Activated CD4-positive, alpha-beta T cell treated with anti-CD3 and anti-CD28 coated beads, Interleukin-2, amount 50 U/mL, for 4 hours (primary cell): ENCODE data around the gene TMEM131.

ENCODE experiments used
- DNase-seq, 2 experiments: peaks; one replicate each; pipeline ENCODE4 v3.0.0-alpha.2; 2020

TMEM131 gene

DNA sequence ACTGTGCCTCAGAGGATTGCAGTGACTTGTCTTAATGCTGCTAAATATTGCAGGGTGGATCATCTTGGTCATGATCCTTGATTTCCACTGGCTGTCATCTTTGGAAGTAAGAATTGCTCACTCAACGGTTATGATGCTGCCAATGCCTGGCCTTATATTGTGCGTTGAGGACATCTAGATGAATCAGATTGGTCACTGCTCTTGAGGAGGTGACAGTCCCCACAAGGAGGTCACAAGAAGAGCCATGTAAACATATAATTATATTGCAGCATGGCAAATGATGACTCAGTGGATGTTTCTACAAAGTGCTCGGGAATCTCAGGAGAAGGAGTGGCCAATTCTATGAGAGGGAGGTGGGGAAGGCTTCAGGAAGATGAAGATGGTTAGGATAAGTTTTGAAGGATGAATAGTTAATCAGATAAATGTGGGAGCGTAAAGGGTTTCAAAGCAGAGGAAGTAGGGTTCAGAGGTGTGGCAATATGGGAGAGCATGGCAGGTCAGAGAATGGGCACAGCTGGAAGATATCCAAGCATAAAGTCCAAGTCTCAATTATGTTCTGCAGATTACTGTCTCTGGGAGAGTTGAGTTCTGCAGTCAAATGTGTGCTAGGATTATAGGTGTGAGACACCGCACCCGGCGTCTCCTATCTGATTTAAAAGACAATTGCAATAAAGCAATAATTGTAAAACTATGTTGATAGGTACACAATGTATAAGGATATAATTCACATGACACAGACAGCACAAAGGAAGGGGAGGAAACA is 21.3 kb upstream of the TMEM131 start:
- DNase-seq: no peak

GRCh38 chr2:98015671-98016070 is 19.9 kb upstream of the TMEM131 start:
- DNase-seq: no peak

DNA sequence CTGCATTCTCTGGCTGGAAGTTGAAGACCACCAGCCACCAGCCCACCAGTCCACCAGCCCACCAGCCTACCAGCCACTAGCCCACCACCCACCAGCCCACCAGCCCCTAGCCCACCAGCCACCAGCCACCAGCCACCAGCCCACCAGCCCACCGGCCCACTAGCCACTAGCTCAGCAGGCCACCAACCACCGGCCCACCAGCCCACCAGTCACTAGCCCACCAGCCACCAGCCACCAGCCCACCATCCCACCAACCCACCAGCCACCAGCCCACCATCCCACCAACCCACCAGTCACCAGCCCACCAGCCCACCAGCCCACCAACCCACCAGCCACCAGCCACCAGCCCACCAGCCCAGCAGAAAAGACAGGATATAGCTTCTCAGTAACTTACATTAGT is 18.6 kb upstream of the TMEM131 start:
- no peak for DNase-seq

- no peak for DNase-seq
These were observed 17.8 kb upstream of the TMEM131 start for GRCh38 chr2:98013407-98014042.

DNA sequence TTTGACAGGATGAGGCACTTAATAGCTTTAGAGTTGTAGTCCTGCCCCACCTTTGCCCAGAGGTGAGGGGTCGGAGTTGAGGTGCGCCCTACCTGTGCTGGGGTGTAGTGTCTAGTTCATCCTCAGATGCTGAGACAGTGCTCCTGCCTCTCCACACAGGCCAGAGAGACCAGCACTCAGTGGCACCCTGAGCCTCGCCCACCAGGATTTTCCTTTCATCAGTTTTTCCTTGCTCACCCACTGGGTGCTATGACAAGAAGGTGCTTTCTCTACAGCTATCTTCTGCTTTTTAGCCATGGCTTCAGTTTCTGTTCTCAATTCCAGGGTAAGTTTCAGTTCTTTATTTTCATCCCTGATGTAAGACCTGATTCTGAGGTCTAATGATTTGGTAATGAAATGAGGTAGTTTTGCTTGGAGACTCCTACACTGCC is 16.8 kb upstream of the TMEM131 start:
- no peak for DNase-seq

GRCh38 chr2:98009887-98010760 is 14.4 kb upstream of the TMEM131 start:
- no peak for DNase-seq

DNA sequence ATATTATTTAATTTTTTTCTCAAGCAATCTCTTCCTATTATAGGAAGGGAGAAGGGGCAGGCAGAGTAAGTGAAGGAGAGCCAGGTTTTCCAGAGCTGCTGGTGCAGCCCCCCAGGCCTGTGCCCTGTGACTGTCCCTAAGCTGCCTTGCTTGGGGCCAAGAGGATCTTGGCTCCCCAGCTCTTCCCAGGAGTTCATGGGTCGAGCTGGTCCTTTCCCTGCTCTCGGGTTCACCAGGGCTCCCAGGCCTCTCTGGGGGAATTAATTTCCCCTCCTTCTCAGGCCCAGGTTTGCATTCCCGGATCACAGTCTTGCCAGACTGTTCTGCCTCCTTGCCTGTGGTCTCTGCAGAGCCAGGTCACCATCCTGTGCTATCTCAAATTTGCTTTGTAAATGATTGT is 12.7 kb upstream of the TMEM131 start:
- DNase-seq: no peak

DNA sequence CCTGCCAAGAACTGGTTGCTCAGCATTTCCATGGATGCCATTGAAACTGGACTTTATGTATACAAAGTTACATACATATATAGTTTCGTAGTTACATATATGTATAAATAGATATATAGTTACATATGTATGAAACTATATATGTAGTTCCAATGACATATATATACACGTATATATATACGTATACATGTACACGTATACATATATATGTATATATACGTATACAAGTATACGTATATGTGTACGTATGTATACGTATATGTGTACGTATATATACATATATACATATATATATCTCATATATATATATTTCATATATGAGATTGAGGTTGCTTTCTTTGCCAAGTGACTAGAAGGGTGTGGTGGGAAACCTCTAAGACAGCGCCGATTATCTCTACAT is 10.6 kb upstream of the TMEM131 start:
- DNase-seq: no peak

- no peak for DNase-seq
These were observed 8.9 kb upstream of the TMEM131 start for GRCh38 chr2:98004613-98005012.

DNA sequence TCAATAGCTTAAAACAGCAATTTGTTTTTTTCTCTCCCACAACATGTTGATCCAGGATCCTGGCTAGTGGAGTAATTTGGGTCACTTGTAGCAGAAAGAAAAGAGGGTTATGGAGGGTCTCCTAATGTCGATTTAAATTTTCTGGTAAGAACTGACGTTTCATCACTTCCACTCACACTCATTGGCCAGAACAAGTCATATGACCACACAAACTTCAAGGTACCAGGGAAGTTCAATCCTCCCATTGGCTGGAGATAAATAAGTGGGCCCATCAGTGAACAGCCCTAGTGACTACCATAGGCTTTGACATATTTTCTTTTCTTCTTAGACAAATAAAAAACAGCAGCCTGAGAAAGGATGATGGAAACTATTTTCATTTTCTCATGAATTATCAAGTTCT is 8.3 kb upstream of the TMEM131 start:
- DNase-seq: no peak

DNA sequence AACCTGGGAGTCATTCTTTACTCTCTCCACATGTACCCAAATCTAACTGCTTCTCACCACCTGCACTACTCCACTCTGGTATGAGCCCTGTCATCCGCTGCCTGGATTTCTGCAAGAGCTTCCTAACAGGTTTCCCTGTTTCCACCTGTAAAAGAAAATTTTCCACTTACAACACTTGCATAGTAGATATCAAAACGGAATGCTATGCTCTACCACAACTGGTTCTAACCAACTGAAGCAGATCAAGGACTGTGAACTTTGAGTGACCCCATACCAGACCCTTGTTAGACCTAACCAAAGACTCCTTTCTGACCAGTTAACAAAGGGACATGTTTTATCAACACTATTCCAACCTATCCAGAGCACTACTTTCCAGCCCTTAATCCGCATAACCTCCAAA is 3.8 kb upstream of the TMEM131 start:
- no peak for DNase-seq

- DNase-seq: no peak
These were observed 2.8 kb upstream of the TMEM131 start for GRCh38 chr2:97998431-97999005.

DNA sequence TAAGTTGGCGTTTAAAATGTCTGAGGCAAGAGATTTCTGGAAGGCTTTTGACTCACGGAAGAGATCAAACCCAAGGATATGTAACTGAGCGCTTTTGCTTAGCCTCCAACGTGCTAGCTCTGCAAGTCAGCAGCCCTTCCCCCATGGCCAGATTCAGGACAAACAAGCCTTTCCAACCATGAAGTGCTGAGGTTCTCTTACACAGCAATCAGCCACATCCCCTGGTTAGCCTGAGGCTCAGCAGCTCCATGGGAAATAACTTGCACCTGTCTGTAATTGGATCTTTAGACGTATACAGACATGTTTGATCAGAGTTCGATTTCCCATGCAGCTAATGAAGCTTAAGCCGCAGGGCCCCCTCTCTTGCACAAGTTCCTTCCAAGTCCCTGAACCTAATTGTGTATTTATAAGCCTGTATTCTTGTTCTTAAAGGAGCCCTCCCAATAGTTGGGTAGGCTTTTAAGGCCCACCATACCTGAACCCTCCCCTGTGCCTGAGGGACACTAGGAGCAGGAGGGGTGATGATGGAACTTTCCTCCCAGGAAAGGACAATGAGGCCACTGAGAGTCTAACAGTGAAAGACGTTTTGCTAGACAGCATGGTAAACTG is 2.1 kb upstream of the TMEM131 start:
- no peak for DNase-seq

DNA sequence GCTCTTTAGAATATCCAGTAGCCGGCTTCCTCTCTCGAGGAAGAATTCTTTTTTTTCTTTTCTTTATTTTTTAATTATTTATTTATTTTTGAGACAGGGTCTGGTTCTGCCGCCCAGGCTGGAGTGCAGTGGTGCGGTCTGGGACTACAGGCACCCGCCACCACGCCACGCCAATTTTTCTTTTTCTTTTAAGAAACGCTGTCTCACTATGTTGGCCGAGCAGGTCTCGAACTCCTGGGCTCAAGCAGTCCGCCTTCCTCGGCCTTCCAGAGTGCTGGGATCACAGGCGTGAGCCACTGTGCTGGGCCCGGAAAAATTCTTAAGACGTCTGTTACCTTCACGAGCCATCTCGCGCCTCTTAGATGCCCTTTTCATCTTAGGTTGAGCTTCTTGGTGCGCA is 931 bp upstream of the TMEM131 start:
- DNase-seq: no peak

DNA sequence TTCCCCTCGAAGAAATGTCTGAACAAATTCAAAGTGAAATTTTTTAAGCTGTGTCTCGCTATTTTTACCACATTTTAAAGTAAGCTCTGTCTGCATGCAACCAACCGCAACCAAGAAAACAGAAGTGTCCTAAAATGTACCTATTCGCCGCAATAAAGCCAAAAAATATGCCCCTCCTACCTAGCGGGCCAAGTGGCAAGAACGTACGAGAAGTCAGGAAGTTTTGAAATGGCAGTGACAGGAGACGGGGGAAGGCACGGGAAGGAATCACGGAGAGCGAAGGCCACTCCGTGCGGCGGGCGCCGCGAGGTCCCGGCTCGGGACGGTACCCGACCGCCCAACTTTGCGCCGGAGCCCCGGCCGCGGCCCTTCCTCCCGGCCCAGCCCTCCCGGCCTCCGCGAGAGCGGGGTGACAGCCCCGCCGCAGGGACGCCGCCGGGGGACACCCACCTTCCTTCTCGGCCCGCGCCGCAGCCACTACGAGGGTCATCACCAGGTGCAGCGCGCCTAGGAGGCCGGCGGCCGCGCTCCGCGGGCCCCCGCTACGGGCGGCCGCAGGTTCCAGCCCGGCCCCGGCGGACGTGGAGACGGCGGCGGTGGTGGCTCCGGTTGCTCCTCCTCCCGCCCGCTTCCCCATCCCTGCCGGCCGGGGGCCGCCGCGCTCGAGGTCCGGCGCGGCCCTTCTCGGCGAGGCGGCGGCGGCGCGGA is 568 bp downstream of the TMEM131 start:
- DNase-seq: peak; percentile 17 to 31

DNA sequence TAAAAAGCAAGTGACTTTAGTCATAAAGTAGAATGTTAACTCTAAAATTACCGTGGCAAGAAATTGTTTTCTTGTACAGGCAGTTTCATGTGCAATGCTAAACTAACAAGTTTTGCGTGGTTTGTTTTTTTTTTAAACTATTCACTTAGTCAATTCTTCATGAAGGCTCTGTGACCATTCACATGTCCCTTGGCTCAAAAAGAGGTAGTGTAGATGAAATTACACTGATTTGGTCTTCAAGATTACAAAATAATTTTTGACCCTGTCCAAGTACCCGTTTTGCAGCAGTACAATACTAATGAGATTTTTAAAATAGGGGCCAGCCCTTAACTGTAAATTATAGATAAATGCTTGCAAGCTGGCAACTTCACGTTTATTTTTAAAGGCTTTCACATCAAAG is 1.3 kb downstream of the TMEM131 start:
- no peak for DNase-seq

- DNase-seq: no peak
These were observed 1.8 kb downstream of the TMEM131 start for GRCh38 chr2:97993926-97994325.

DNA sequence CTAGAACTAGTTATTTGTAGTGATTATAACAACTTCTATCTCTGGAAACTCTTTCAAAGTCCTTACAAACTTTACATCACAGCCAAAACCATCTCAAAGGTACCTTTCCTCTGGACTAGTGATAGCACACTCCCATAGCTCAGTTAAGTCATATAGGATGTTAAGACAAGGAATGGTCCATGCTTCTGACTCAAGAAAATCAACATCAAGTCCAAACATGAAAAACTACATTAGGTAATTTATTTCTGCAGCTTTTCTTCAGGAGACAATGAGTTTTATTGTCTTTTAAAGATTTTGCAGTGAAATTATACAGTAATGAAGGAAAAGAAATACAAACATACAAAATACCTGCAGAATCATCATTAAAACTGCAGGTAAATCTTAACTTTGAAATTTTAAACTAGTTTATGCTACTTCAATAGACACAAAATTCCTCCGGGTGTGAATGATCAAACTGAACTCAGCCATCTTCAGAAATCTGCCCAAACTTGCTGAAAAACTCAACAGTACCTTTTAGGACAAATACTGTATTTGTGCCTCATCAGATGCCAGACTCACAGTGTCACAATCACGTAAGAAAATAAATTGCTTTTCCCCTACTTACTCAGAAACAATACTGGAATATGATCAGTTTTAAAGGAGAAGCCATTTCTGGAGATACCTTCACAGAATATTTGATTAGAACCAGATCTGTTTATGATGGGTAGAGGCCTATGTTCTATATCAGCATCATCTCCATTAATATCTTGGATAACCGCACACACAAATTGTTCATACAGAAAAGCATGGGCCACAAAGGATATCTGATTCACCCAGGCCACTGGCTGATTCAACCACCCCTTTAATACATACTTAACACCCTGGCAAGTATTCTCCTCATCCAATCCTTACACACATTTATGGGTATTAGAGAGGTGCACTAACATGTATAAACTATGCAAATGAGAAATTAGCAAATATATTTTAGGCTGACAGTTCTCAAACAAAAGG is 2.6 kb downstream of the TMEM131 start:
- no peak for DNase-seq

- DNase-seq: no peak
These were observed 4.5 kb downstream of the TMEM131 start for GRCh38 chr2:97991081-97991856.

- no peak for DNase-seq
These were observed 7.0 kb downstream of the TMEM131 start for GRCh38 chr2:97988722-97989121.
